HG03196 (cell line): Measurements from ENCODE around the gene UBE2C.
"Not testable (repeated sequence)": the region's sequence is repeated elsewhere in the genome, so short reads cannot be mapped to it uniquely, and the experiment has no call there.

Source experiments
- ATAC-seq: cut with Tn5 transposase; IDR thresholded peaks from one replicate; pipeline ENCODE4 v1.9.1; 2021; ENCODE audit not compliant: unreplicated experiment

Gene UBE2C

GRCh38 chr20:45812157-45813005 lies at the start of gene UBE2C:
Gene UBE2C, plus strand, starts transcription at chr20:45812644. Its CDS starts 52 bp downstream, at chr20:45812696.
- ATAC-seq = peak; percentile 92

GRCh38 chr20:45764618-45765282 lies 47.7 kb upstream of the UBE2C start:
- not testable (repeated sequence) for ATAC-seq

GRCh38 chr20:45765307-45765875 lies 47.1 kb upstream of the UBE2C start:
- no peak for ATAC-seq

- no peak for ATAC-seq
Observed at GRCh38 chr20:45765980-45766379, 46.5 kb upstream of the UBE2C start.

GRCh38 chr20:45768479-45768878 lies 44.0 kb upstream of the UBE2C start:
- no peak for ATAC-seq

- ATAC-seq = no peak
Observed at GRCh38 chr20:45771182-45771759, 41.2 kb upstream of the UBE2C start.

- ATAC-seq = no peak
Observed at GRCh38 chr20:45772693-45773092, 39.8 kb upstream of the UBE2C start.

- ATAC-seq = no peak
Observed at GRCh38 chr20:45774945-45775344, 37.5 kb upstream of the UBE2C start.

GRCh38 chr20:45775411-45775810 lies 37.0 kb upstream of the UBE2C start:
- ATAC-seq = no peak

- no peak for ATAC-seq
Observed at GRCh38 chr20:45776931-45777330, 35.5 kb upstream of the UBE2C start.

- no peak for ATAC-seq
Observed at GRCh38 chr20:45779011-45779915, 33.2 kb upstream of the UBE2C start.

GRCh38 chr20:45780159-45780558 lies 32.3 kb upstream of the UBE2C start:
- no peak for ATAC-seq

- no peak for ATAC-seq
Observed at GRCh38 chr20:45781391-45781931, 31.0 kb upstream of the UBE2C start.

- ATAC-seq = no peak
Observed at GRCh38 chr20:45782890-45783289, 29.6 kb upstream of the UBE2C start.

- no peak for ATAC-seq
Observed at GRCh38 chr20:45783656-45784294, 28.7 kb upstream of the UBE2C start.

- ATAC-seq = no peak
Observed at GRCh38 chr20:45788351-45788750, 24.1 kb upstream of the UBE2C start.

- peak; percentile 22 for ATAC-seq
Observed at GRCh38 chr20:45792317-45793118, 19.9 kb upstream of the UBE2C start.

- no peak for ATAC-seq
Observed at GRCh38 chr20:45796337-45797065, 15.9 kb upstream of the UBE2C start.
